GM21737 (cell line): ENCODE data around the gene RCL1.

ENCODE experiments used
- ATAC-seq: cut with Tn5 transposase; IDR thresholded peaks from one replicate; pipeline ENCODE4 v1.9.1; 2021; ENCODE audit warnings: mild to moderate bottlenecking, moderate library complexity; ENCODE audit not compliant: unreplicated experiment

The RCL1 gene

GRCh38 chr9:4805191-4805918, 12.6 kb downstream of the RCL1 start:
- no peak for ATAC-seq

GRCh38 chr9:4810565-4810964, 17.8 kb downstream of the RCL1 start:
- ATAC-seq: no peak

- no peak for ATAC-seq
Measured at GRCh38 chr9:4811824-4812223, 19.1 kb downstream of the RCL1 start.

GRCh38 chr9:4812858-4813257, 20.1 kb downstream of the RCL1 start:
- ATAC-seq: no peak

GRCh38 chr9:4814913-4815312, 22.2 kb downstream of the RCL1 start:
- no peak for ATAC-seq

- no peak for ATAC-seq
Measured at GRCh38 chr9:4815381-4815956, 22.7 kb downstream of the RCL1 start.

- no peak for ATAC-seq
Measured at GRCh38 chr9:4820168-4820567, 27.4 kb downstream of the RCL1 start.

- ATAC-seq: no peak
Measured at GRCh38 chr9:4821133-4821532, 28.4 kb downstream of the RCL1 start.

- ATAC-seq: no peak
Measured at GRCh38 chr9:4822057-4822456, 29.3 kb downstream of the RCL1 start.

GRCh38 chr9:4826417-4827166, 33.8 kb downstream of the RCL1 start:
- ATAC-seq: no peak

GRCh38 chr9:4827224-4827623, 34.5 kb downstream of the RCL1 start:
- ATAC-seq: no peak

GRCh38 chr9:4828761-4829160, 36.0 kb downstream of the RCL1 start:
- no peak for ATAC-seq

- no peak for ATAC-seq
Measured at GRCh38 chr9:4829969-4830368, 37.2 kb downstream of the RCL1 start.

GRCh38 chr9:4830699-4831098, 38.0 kb downstream of the RCL1 start:
- no peak for ATAC-seq

GRCh38 chr9:4831119-4831518, 38.4 kb downstream of the RCL1 start:
- ATAC-seq: no peak

GRCh38 chr9:4831944-4832343, 39.2 kb downstream of the RCL1 start:
- ATAC-seq: no peak

GRCh38 chr9:4832786-4833579, 40.2 kb downstream of the RCL1 start:
- no peak for ATAC-seq

- ATAC-seq: no peak
Measured at GRCh38 chr9:4833781-4834560, 41.2 kb downstream of the RCL1 start.

GRCh38 chr9:4836676-4837075, 43.9 kb downstream of the RCL1 start:
- ATAC-seq: no peak
